ENCODE results near the gene METTL16. TPM values are rescaled to one million over a fixed set of nuclear protein-coding genes. Genes with fewer than 3 reads are reported as not detected.

Gene METTL16
- total and polyA plus RNA-seq, 9 of the 15 experiments (the other 6 are each of a cell fraction or from before 2014, with no cell fraction given), result 12.1 to 30.5 (median 19.8) TPM

- Histone ChIP-seq H3K4me2 (ENCODE audit: insufficient read depth, low read length) (no peak overlapping the region), H3K4me3 (no peak overlapping the region), H3K9ac (ENCODE audit: insufficient read depth in 1 of 2, low read depth in 2 of 2, low read length in 2 of 2) (no peak overlapping the region), H3K4me1 (replicated peaks in 1 of 2; ENCODE audit: control insufficient read depth in 2 of 2, insufficient read depth in 2 of 2, low read length in 2 of 2) (no peaks in the 10 kb centered on the region; a peak in 1 of 5 replicates), H2AFZ (ENCODE audit: low read depth, low read length) (no peak overlapping the region), H3K9me1 (ENCODE audit: control insufficient read depth, insufficient read depth, low read length) (no peaks in the 10 kb centered on the region), H3K36me3 (ENCODE audit: control insufficient read depth, insufficient read depth, low read length) (no peaks in the 10 kb centered on the region), H3K27ac (ENCODE audit: extremely low read depth, low read depth, low read length) (no peak overlapping the region), H4K20me1 (replicated peaks; ENCODE audit: control insufficient read depth, insufficient read depth, low read length) (no peaks in the 10 kb centered on the region), H3K79me2 (ENCODE audit: control insufficient read depth, insufficient read depth, low read length) (no peaks in the 10 kb centered on the region), H3K27me3 (ENCODE audit: control insufficient read depth in 2 of 2, insufficient read depth in 2 of 2, low read length in 2 of 2) (no peaks in the 10 kb centered on the region; a peak in 1 of 5 replicates), H3K9me3 (replicated peaks; ENCODE audit: control insufficient read depth, insufficient read depth, low read depth, low read length) (no peaks in the 10 kb centered on the region)
- DNase-seq (ENCODE audit: extremely low read depth in 1 of 4, low spot score in 3 of 4) (no peak), ATAC-seq (no peak), FAIRE-seq (no peak)
- BruUV-seq (replicated peaks), result no TSS peak
- CTCF ChIA-PET (ENCODE audit: low intra/inter-chr PET ratio), result no interaction called here
- in situ Hi-C loops (cut with MboI) (no loop called here), intact Hi-C loops (cut with micrococcal nuclease) (no loop called here)
- POLR2A ChIA-PET, result interaction anchor here (1.0 kb wide), 1 partner anchor 10 kb away, joined by 3 read pairs; no protein-coding TSS in a partner anchor
- TF ChIP-seq CBX2 (IDR thresholded peaks at IDR 0.05; ENCODE audit: insufficient read depth, low read length, poor library complexity, severe bottlenecking), result no peak
- TF ChIP-seq, protein P1, sequence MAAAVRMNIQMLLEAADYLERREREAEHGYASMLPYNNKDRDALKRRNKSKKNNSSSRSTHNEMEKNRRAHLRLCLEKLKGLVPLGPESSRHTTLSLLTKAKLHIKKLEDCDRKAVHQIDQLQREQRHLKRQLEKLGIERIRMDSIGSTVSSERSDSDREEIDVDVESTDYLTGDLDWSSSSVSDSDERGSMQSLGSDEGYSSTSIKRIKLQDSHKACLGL (CRISPR knock-in tag; IDR thresholded peaks at IDR 0.05; ENCODE audit: borderline replicate concordance, poor library complexity, severe bottlenecking), result no peak
- TF ChIP-seq ZNF384 (IDR thresholded peaks at IDR 0.05; ENCODE audit: low read depth, low read length), result no peak
- no peak for TF ChIP-seq MCM3 (IDR thresholded peaks at IDR 0.05)
- TF ChIP-seq NR1H2 (CRISPR knock-in tag; IDR thresholded peaks at IDR 0.05), result no peak
- no peak for TF ChIP-seq PYGO2 (tag; IDR thresholded peaks at IDR 0.05)
- no peak for TF ChIP-seq ZNF766 (CRISPR knock-in tag; conservative IDR thresholded peaks at IDR 0.05)
- TF ChIP-seq, protein P2, sequence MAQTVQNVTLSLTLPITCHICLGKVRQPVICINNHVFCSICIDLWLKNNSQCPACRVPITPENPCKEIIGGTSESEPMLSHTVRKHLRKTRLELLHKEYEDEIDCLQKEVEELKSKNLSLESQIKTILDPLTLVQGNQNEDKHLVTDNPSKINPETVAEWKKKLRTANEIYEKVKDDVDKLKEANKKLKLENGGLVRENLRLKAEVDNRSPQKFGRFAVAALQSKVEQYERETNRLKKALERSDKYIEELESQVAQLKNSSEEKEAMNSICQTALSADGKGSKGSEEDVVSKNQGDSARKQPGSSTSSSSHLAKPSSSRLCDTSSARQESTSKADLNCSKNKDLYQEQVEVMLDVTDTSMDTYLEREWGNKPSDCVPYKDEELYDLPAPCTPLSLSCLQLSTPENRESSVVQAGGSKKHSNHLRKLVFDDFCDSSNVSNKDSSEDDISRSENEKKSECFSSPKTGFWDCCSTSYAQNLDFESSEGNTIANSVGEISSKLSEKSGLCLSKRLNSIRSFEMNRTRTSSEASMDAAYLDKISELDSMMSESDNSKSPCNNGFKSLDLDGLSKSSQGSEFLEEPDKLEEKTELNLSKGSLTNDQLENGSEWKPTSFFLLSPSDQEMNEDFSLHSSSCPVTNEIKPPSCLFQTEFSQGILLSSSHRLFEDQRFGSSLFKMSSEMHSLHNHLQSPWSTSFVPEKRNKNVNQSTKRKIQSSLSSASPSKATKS (CRISPR knock-in tag; IDR thresholded peaks at IDR 0.05), result no peak
- no peak for TF ChIP-seq FIP1L1 (IDR thresholded peaks at IDR 0.05; ENCODE audit: low read depth, low read length, poor library complexity, severe bottlenecking)
- WGBS (ENCODE audit: insufficient coverage, low coverage, missing lambda C conversion rate), result 30% methylated on average over 5 of the region's 5 CpGs
Measured at GRCh38 chr17:2560658-2561057, 49.0 kb upstream of the METTL16 start.

Data from K562 (cell line).